Coronary artery (tissue), 2 donors: ENCODE results near the gene MAU2.

ENCODE experiments used
- DNase-seq: peaks from one replicate; pipeline ENCODE4 v3.0.0-alpha.2; 2017; ENCODE audit warnings: low spot score
- H3K27ac ChIP-seq, 2 donors: fragments of 200-600 bp; sonication (generic); one replicate each; pipeline ENCODE4 v1.5.1; 2016 to 2019
- H3K4me3 ChIP-seq: fragments of 200-600 bp; sonication (generic); 2 replicates; pipeline ENCODE4 v1.5.1; 2016; ENCODE audit warnings: mild to moderate bottlenecking, moderate library complexity
- TF ChIP-seq, protein P1 (sequence below): fragments of 200-600 bp; sonication (generic); IDR thresholded peaks from one replicate; pipeline ENCODE4 v1.5.1; 2019; ENCODE audit warnings: antibody characterized with exemption

MAU2 gene

DNA sequence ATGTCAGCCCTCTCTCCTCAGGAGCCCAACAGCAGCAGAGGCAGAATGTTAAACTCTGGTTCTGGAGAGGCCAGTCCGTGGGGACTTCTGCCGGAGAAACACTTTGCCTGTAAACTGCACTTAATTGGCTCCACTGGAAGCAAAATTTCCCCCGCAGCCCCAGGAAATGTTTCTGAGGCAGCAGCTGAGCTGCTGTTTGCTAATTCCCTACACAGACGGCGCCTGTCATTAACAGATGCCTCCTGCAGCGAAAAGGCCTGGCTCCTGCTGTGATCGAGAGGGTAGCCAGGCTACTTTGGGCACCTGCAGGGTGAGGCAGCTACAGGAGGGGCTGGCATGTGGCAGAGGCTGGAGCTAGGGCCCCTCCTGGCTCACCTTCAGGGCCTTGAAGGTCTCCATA, 42.3 kb upstream of the MAU2 start:
- Histone ChIP-seq H3K4me3 (no peak overlapping the region), H3K27ac (no peak overlapping the region)
- TF ChIP-seq, protein P1, sequence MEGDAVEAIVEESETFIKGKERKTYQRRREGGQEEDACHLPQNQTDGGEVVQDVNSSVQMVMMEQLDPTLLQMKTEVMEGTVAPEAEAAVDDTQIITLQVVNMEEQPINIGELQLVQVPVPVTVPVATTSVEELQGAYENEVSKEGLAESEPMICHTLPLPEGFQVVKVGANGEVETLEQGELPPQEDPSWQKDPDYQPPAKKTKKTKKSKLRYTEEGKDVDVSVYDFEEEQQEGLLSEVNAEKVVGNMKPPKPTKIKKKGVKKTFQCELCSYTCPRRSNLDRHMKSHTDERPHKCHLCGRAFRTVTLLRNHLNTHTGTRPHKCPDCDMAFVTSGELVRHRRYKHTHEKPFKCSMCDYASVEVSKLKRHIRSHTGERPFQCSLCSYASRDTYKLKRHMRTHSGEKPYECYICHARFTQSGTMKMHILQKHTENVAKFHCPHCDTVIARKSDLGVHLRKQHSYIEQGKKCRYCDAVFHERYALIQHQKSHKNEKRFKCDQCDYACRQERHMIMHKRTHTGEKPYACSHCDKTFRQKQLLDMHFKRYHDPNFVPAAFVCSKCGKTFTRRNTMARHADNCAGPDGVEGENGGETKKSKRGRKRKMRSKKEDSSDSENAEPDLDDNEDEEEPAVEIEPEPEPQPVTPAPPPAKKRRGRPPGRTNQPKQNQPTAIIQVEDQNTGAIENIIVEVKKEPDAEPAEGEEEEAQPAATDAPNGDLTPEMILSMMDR, result no peak
- DNase-seq, result no peak

DNA sequence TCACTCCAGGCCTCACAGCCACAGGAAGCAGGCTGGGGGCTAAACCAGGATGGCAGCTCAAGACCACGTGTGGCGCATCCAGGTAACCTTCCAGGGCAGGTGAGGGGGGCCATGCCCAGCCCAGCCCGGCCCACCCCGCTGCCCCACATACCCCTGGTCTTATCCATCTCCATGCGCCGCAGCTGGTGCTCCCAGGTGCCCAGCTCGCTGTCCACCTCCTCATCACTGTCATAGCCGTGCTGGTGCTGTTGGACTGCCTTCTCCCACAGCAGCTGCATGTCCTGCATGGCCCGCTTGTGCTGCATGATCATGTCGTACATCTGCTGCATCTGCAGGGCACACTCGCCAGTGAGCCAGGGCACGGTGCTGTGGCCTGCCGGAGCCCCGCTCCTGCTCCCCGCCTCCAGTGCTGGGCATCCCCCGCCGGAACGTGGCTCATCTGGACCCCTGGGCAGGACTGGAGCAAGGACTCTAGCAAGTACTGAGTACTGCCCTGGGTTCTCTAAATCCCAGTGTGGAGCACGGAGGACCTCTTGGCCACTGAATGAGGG, 41.5 kb upstream of the MAU2 start:
- no peak overlapping the region for H3K4me3 ChIP-seq
- TF ChIP-seq, protein P1, result no peak
- no peak overlapping the region for H3K27ac ChIP-seq
- no peak for DNase-seq

DNA sequence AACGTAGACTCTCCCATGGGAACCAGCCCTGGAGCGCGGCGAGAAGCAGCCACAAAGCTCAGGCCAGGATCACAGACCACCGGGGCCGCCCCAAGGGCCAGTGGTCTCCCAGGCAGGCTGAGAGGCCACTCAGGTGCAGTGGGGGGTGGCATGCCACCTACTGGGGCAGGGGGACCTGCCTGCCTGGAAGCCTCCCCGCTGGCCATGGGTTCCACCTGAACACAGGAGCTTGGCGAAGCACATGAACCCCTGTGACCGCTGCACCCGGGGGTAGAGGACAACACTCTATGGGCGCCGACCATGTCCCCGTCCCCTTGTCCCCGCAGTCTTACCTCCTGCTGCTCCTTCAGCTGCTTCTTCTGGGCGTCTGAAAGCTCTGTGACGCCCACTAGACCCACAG, 40.8 kb upstream of the MAU2 start:
- H3K27ac ChIP-seq, result no peak overlapping the region
- TF ChIP-seq, protein P1, result no peak
- no peak for DNase-seq
- no peak overlapping the region for H3K4me3 ChIP-seq

DNA sequence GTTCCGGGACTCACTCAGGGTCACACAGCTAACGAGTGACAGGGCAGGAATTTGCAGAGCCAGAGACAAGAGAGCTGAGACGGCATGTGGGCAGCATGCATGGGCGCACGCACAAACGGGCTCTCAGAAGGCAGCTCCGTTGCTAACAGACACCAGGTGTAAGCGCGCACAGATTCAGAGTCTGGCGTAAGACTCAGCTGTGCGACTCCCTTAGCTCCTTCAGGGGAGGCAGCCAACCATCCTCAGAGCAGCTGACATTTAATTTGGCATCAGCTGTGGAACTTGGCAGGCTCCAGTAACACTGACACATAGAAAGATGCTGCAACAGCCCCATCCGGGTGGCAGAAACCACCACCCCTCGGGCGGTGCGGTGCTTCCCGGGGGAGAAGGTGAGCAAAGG, 40.1 kb upstream of the MAU2 start:
- TF ChIP-seq, protein P1, result no peak
- Histone ChIP-seq H3K27ac (no peak overlapping the region), H3K4me3 (no peak overlapping the region)
- no peak for DNase-seq

DNA sequence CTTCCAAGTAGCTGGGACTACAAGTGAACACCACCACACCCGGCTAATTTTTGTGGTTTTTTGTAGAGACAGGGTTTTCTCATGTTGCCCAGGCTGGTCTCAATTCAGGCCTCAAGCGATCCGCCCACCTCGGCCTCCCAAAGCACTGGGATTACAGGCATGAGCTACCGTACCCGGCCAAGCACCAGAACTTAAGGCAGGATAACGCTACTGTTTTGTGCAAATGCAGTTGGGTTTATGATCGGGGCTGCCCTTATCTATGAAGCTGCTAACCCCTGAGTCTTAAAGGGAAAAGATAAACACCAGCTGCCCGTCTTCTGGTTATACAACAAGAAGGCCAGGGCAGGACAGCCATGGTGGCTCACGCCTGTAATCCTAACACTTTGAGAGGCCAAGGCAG, 34.9 kb upstream of the MAU2 start:
- TF ChIP-seq, protein P1, result no peak
- DNase-seq, result no peak
- H3K4me3 ChIP-seq, result no peak overlapping the region
- no peak overlapping the region for H3K27ac ChIP-seq

GRCh38 chr19:19292607-19293006, 28.0 kb upstream of the MAU2 start:
- no peak for DNase-seq
- no peak overlapping the region for H3K27ac ChIP-seq
- TF ChIP-seq, protein P1, result no peak
- no peak overlapping the region for H3K4me3 ChIP-seq

GRCh38 chr19:19294914-19295313, 25.7 kb upstream of the MAU2 start:
- DNase-seq, result no peak
- TF ChIP-seq, protein P1, result no peak
- Histone ChIP-seq H3K27ac (no peak overlapping the region), H3K4me3 (no peak overlapping the region)
